NT2/D1 (cell line): ENCODE data around the gene KCTD5.

Experiments used
- YY1 ChIP-seq: IDR thresholded peaks from 2 replicates; pipeline ENCODE4 v1.6.1; 2011; ENCODE audit not compliant: insufficient read length, insufficient read depth
- ZNF274 ChIP-seq: IDR thresholded peaks from 2 replicates; pipeline ENCODE4 v1.6.1; 2011; ENCODE audit warnings: mild to moderate bottlenecking, low read depth, low read length

- no peak for TF ChIP-seq ZNF274
- TF ChIP-seq YY1: no peak
These were observed 31.9 kb downstream of the KCTD5 start for GRCh38 chr16:2713985-2714774.
